HEK293 (cell line): ENCODE measurements around the gene PRKAB1.

ENCODE experiments used
- CTCF ChIP-seq: fragments of 450-650 bp; formaldehyde crosslinking; IDR thresholded peaks from 2 replicates; pipeline ENCODE4 v1.5.1; 2016; ENCODE audit warnings: missing biosample characterization, missing genetic modification characterization
- EGR2 ChIP-seq: fragments of 450-650 bp; formaldehyde crosslinking; IDR thresholded peaks from 2 replicates; pipeline ENCODE4 v1.5.1; 2016; ENCODE audit warnings: low read depth, missing biosample characterization, missing genetic modification characterization
- ZNF473 ChIP-seq: fragments of 450-650 bp; formaldehyde crosslinking; IDR thresholded peaks from 2 replicates; pipeline ENCODE4 v1.5.1; 2017; ENCODE audit warnings: missing biosample characterization, missing genetic modification characterization
- ZNF518A ChIP-seq: fragments of 450-650 bp; formaldehyde crosslinking; conservative IDR thresholded peaks from 2 replicates; pipeline ENCODE4 v1.5.1; 2016; ENCODE audit warnings: low read depth, missing biosample characterization, missing genetic modification characterization
- ZNF549 ChIP-seq: fragments of 450-650 bp; IDR thresholded peaks from 2 replicates; pipeline ENCODE4 v1.5.1; 2018; ENCODE audit warnings: missing biosample characterization, missing genetic modification characterization, mild to moderate bottlenecking, inconsistent platforms, moderate library complexity
- ZNF561 ChIP-seq: fragments of 450-650 bp; IDR thresholded peaks from 2 replicates; pipeline ENCODE4 v1.5.1; 2018; ENCODE audit warnings: missing biosample characterization, missing genetic modification characterization, borderline replicate concordance
- ZNF629 ChIP-seq: fragments of 450-650 bp; formaldehyde crosslinking; IDR thresholded peaks from 2 replicates; pipeline ENCODE4 v1.5.1; 2017; ENCODE audit warnings: missing biosample characterization, missing genetic modification characterization
- ZNF707 ChIP-seq: fragments of 450-650 bp; formaldehyde crosslinking; IDR thresholded peaks from 2 replicates; pipeline ENCODE4 v1.5.1; 2016; ENCODE audit warnings: missing biosample characterization, missing genetic modification characterization
- ZSCAN30 ChIP-seq: fragments of 450-650 bp; IDR thresholded peaks from 2 replicates; pipeline ENCODE4 v1.5.1; 2018; ENCODE audit warnings: missing biosample characterization, mild to moderate bottlenecking, missing genetic modification characterization, moderate library complexity

GRCh38 chr12:119683413-119683812 lies 15.5 kb downstream of the PRKAB1 start:
- TF ChIP-seq ZNF707 (tag by site-specific recombination), result no peak
- no peak for TF ChIP-seq CTCF (tag by site-specific recombination)
- TF ChIP-seq ZNF561 (tag by site-specific recombination), result no peak
- TF ChIP-seq ZNF549 (tag by site-specific recombination), result no peak
- no peak for TF ChIP-seq ZNF518A (tag by site-specific recombination)
- TF ChIP-seq ZNF629 (tag by site-specific recombination), result no peak
- TF ChIP-seq ZNF473, result no peak
- TF ChIP-seq EGR2 (tag by site-specific recombination), result no peak
- no peak for TF ChIP-seq ZSCAN30 (tag by site-specific recombination)
